Esophagus muscularis mucosa (tissue), 4 donors: Measurements from ENCODE around the gene CRHR1. TPM values are rescaled to one million over a fixed set of nuclear protein-coding genes. Genes with fewer than 3 reads are reported as not detected.

ENCODE experiments used
- DNase-seq: peaks from one replicate; pipeline ENCODE4 v3.0.0-alpha.2; 2017; ENCODE audit errors: extremely low spot score
- H3K27ac ChIP-seq, 4 donors: fragments of 200-600 bp; sonication (generic); replicated peaks in 1 of 4; 1 replicate in 3 of 4; 2 replicates in 1 of 4; pipeline ENCODE4 v1.5.1; 2016 to 2019; ENCODE audit warnings: mild to moderate bottlenecking in 1 of 4
- H3K27me3 ChIP-seq, 4 donors: fragments of 200-600 bp; sonication (generic); one replicate each; pipeline versions ENCODE4 v1.5.1 to v1.6.0; 2016 to 2019
- H3K36me3 ChIP-seq, 4 donors: fragments of 200-600 bp; sonication (generic); one replicate each; pipeline ENCODE4 v1.5.1; 2016 to 2019
- H3K4me1 ChIP-seq, 4 donors: fragments of 200-600 bp; sonication (generic); one replicate each; pipeline ENCODE4 v1.5.1; 2016 to 2019
- H3K4me3 ChIP-seq, 4 donors: fragments of 200-600 bp; sonication (generic); 1 replicate in 2 of 4; 2 replicates in 2 of 4; pipeline ENCODE4 v1.5.1; 2016 to 2019; ENCODE audit warnings: mild to moderate bottlenecking in 4 of 4, moderate library complexity in 1 of 4
- H3K9me3 ChIP-seq, 4 donors: fragments of 200-600 bp; sonication (generic); 1 replicate in 3 of 4; 2 replicates in 1 of 4; pipeline ENCODE4 v1.5.1; 2016 to 2019
- CTCF ChIP-seq, 3 experiments: fragments of 200-600 bp in 2 of 3; fragments of 450-650 bp in 1 of 3; sonication (generic) in 2 of 3; IDR thresholded peaks; one replicate each; pipeline ENCODE4 v1.5.1; 2017 to 2019; ENCODE audit warnings: antibody characterized with exemption in 3 of 3, mild to moderate bottlenecking in 2 of 3, moderate library complexity in 1 of 3
- EP300 ChIP-seq: sonication (generic); formaldehyde crosslinking; IDR thresholded peaks from one replicate; pipeline ENCODE4 v1.6.1; 2017; ENCODE audit warnings: antibody characterized with exemption
- POLR2A ChIP-seq: fragments of 450-650 bp; IDR thresholded peaks from one replicate; pipeline ENCODE4 v1.6.1; 2017; ENCODE audit warnings: antibody characterized with exemption, moderate library complexity, mild to moderate bottlenecking, low read depth
- POLR2AphosphoS5 ChIP-seq, 2 donors: sonication (generic); formaldehyde crosslinking; IDR thresholded peaks; one replicate each; pipeline ENCODE4 v1.6.1; 2017; ENCODE audit warnings: antibody characterized with exemption in 2 of 2
- WGBS: methylation state at CpG from one replicate; pipeline ENCODE4 v1.1.5; 2018; 5-methylcytosine and 5-hydroxymethylcytosine counted together
- intact Hi-C: fragments of 100-400 bp; cut with DNase I; formaldehyde crosslinking; loops from one replicate; pipeline ENCODE4 v1.15.1; 2023
- total RNA-seq, 4 donors: library from RNA; depleted of rRNA; stranded (reverse); fragments of >200 nt; gene quantifications; one replicate each; pipeline versions ENCODE4 v1.1.0 to v1.2.1, GENCODE V29; 2016

Gene CRHR1
- total RNA-seq, 4 donors from 2014 or later = 0.50 to 0.52 TPM; not detected in 2

GRCh38 chr17:45756266-45756991 lies 27.7 kb upstream of the CRHR1 start:
- DNase-seq = no peak
- Histone ChIP-seq H3K9me3 (no peaks in the 10 kb centered on the region), H3K4me1 (no peaks in the 10 kb centered on the region), H3K36me3 (no peaks in the 10 kb centered on the region), H3K27ac (no peak overlapping the region), H3K4me3 (no peak overlapping the region), H3K27me3 (peaks cover 0 to 69% (median 2%) of the 10 kb centered on the region in 4 donors)
- WGBS = 36% methylated on average over 10 of the region's 12 CpGs
- TF ChIP-seq EP300 (no peak), POLR2A (no peak), CTCF (IDR thresholded peaks at IDR 0.05) (no peak), POLR2AphosphoS5 (IDR thresholded peaks at IDR 0.05) (no peak)
- intact Hi-C loops = no loop called here

- TF ChIP-seq POLR2AphosphoS5 (IDR thresholded peaks at IDR 0.05) (no peak), CTCF (IDR thresholded peaks at IDR 0.05) (no peak), POLR2A (no peak), EP300 (no peak)
- no peak overlapping the region for H3K27ac ChIP-seq
- peaks cover 0 to 66% (median 2%) of the 10 kb centered on the region in 4 donors for H3K27me3 ChIP-seq
- no peak for DNase-seq
- WGBS = 79% methylated on average over 13 of the region's 13 CpGs
- intact Hi-C loops = no loop called here
- H3K9me3 ChIP-seq = no peaks in the 10 kb centered on the region
- no peak overlapping the region for H3K4me3 ChIP-seq
- H3K36me3 ChIP-seq = no peaks in the 10 kb centered on the region
- no peaks in the 10 kb centered on the region for H3K4me1 ChIP-seq
Measured at GRCh38 chr17:45757431-45758218, 26.5 kb upstream of the CRHR1 start.

- intact Hi-C loops = no loop called here
- TF ChIP-seq POLR2AphosphoS5 (IDR thresholded peaks at IDR 0.05) = no peak
- TF ChIP-seq CTCF (IDR thresholded peaks at IDR 0.05) = no peak
- no peak for TF ChIP-seq EP300
- TF ChIP-seq POLR2A = no peak
- Histone ChIP-seq H3K4me1 (no peaks in the 10 kb centered on the region), H3K9me3 (no peaks in the 10 kb centered on the region), H3K27me3 (peaks cover 0 to 66% (median 3%) of the 10 kb centered on the region in 4 donors), H3K27ac (no peak overlapping the region), H3K36me3 (no peaks in the 10 kb centered on the region), H3K4me3 (no peak overlapping the region)
- no peak for DNase-seq
- 87% methylated on average over 1 of the region's 1 CpG for WGBS
Measured at GRCh38 chr17:45758544-45758943, 25.6 kb upstream of the CRHR1 start.

- Histone ChIP-seq H3K9me3 (no peaks in the 10 kb centered on the region), H3K27me3 (peaks cover 0 to 67% (median 2%) of the 10 kb centered on the region in 4 donors), H3K4me1 (no peaks in the 10 kb centered on the region), H3K36me3 (no peaks in the 10 kb centered on the region), H3K27ac (no peak overlapping the region), H3K4me3 (no peak overlapping the region)
- no peak for DNase-seq
- WGBS = 72% methylated on average over 3 of the region's 3 CpGs
- TF ChIP-seq POLR2A (no peak), CTCF (IDR thresholded peaks at IDR 0.05) (no peak), EP300 (no peak), POLR2AphosphoS5 (IDR thresholded peaks at IDR 0.05) (no peak)
- intact Hi-C loops = no loop called here
Measured at GRCh38 chr17:45759761-45760160, 24.4 kb upstream of the CRHR1 start.
